HG03432 (cell line): ENCODE data around the gene USP5.
A peak's percentile ranks its signal among the peaks of the same experiment; 100 is the strongest.

Experiments
- ATAC-seq: cut with Tn5 transposase; IDR thresholded peaks from one replicate; pipeline ENCODE4 v1.9.1; 2021; ENCODE audit warnings: mild to moderate bottlenecking, moderate library complexity; ENCODE audit not compliant: unreplicated experiment

USP5 gene

DNA sequence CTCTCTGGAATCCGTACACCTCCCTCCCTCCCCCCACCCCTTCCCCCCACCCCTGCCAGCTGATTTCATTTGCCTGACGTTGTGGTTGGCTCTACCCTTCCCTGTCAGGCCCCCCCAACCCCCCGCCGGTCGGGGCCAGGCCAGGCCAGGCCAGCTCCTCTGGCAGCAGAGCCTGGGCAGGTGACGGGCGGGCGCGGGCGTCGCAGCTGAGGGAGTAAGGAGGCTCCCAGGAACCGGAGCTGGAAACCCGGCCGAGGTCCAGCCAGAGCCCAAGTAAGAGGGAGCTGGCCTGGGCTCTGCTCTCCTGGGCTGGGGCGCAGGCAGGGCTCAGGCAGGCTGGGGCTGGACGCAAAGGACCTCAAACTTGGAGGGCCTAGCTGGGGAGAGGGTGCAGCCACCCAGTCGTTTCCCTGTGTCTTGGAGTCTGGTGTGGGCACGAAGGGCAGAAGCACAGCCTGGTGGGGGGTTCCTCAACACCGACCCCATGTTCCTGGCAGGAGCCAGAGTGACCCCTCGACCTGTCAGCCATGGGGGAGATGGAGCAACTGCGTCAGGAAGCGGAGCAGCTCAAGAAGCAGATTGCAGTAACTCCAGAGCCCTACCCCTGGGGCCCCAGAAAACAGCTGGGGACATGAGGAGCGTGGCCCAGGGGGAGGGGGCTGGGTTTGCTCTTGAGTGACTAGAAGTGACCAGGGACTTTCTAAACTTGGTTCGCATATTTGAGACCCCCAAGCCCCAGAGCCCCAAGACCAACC is 11.0 kb upstream of the USP5 start, which contains the start of gene GNB3:
Gene GNB3 (plus strand): TSS at position 165 of the 755 bp plus-strand sequence. CDS start 363 bp downstream, at position 528.
- no peak for ATAC-seq

DNA sequence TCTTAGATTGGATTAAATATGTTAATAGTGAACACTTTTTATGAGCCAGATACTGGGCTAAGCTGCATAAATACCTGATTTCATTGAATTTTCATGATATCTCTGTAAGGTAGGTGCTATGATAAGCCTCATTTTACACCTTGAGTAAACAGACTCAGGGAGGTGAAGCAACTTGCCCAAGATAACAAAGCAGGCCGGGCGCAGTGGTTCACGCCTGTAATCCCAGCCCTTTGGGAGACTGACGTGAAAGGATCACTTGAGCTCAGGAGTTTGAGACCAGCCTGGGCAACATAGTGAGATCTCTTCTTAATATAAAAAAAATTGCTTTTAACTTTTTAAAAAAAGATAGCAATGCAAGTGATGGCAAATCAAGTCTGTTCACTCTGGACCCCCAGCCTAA is 9.9 kb upstream of the USP5 start:
- ATAC-seq, result no peak

DNA sequence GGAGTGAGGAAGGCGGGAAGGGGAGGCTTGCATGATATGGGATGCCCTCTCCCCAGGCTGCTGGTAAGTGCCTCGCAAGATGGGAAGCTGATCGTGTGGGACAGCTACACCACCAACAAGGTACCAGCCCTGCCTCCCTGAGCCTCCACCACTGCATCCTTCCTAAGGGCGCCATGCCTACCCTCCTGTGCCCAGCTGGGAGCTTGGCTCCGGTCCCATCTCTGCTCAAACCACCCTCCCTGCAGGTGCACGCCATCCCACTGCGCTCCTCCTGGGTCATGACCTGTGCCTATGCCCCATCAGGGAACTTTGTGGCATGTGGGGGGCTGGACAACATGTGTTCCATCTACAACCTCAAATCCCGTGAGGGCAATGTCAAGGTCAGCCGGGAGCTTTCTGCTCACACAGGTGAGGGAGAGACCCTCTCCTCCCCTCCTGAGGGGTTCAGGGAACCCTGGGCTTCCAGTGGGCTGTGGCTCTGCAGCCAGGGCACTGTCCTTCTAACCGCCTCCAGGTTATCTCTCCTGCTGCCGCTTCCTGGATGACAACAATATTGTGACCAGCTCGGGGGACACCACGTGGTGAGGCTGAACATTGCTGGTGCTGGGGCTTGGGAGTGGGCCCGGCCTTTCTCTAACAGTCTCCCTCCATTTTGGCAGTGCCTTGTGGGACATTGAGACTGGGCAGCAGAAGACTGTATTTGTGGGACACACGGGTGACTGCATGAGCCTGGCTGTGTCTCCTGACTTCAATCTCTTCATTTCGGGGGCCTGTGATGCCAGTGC is 8.6 kb upstream of the USP5 start:
- no peak for ATAC-seq

DNA sequence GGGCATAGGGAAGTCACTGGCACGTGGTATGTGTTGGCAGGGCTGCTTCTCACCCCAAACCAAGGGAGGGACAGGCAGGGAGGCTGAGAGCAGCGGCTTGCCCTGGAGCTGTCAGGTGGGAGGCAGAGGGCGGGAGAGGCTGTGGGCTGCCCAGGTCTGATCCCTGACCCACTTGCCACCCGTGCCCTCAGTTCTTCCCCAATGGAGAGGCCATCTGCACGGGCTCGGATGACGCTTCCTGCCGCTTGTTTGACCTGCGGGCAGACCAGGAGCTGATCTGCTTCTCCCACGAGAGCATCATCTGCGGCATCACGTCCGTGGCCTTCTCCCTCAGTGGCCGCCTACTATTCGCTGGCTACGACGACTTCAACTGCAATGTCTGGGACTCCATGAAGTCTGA is 6.6 kb upstream of the USP5 start:
- ATAC-seq, result no peak

DNA sequence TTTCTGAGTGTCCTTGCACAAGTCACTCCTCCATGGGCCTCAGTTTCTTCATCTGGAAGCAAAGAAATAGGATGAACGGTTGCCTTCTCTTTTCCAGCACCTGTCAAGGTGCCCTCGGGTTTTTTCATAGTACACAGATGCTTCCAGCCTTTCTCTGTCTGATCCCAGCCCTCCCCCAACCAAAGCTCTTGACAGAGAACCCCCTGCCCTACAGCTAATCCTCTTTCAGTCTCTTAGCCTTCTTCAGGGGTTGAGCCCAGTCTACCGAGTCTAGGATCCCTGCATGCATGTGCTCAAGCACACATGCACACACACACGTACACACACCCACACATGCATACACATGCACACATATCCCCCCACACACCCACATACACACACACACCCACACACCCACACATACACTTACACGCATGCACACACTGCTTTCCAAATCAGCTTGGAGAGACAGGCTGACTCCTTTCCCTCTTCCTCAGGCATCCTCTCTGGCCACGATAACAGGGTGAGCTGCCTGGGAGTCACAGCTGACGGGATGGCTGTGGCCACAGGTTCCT is 5.6 kb upstream of the USP5 start:
- ATAC-seq, result no peak

DNA sequence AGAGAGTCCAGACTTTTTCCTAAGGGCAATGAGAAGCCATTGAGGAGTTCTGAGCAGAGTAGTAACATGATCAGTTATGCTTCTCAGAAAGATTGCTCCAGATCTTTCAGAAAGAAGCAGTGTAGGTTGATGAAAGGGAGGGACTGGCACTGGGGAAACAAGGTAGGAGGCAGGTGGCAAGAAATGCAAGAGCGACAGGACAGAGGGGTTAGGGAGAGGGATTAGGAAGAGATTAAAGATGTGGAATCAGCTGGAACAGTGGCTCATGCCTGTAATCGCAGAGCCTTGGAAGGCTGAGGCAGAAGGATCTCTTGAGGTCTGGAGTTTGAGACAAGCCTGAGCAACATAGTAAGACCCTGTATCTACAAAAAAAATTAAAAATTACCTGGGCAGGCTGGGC is 4.3 kb upstream of the USP5 start:
- no peak for ATAC-seq

DNA sequence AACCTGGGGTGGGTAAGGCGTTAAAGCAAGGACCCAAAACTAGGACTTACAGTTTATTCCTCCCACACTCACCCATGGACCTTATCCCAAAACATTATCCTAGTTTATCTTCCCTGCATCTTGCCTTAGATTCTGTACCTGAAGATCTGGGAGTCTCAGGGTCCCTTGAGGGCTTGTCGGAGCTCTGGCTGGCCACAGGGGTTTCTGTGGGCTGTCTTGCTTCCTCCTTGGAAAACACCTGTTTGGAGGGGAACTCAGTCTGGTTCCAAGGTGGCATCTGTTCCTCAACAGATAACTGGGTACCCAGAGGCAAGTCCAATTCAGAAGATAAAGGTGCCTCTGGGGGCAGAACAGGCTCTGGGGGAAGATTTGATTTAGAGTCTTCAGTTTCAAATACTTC is 2.5 kb upstream of the USP5 start:
- ATAC-seq, result no peak

DNA sequence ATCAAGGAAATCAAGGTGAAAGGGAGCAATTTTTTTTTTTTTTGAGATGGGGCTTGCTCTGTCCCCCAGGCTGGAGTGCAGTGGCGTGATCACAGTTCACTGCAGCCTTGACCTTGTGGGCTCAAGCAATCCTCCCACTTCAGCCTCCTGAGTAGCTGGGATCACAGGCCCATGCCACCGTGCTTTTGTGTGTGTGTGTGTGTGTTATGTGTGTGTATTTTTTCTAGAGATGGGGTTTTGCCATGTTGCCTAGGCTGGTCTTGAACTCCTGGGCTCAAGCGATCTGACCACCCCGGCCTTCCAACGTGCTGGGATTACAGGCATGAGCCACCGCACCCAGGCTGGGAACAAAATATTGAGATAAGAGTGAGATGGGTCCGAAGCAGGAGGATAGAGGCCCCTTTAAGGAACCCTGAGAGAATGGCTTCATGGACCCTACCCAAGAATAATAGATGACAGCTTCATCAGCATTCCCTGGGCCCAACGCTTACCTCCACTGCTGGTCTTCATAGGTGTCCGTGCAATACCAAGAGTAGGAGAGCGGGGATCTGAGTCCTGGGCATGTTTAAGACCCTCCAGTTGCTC is 1.9 kb upstream of the USP5 start:
- no peak for ATAC-seq

DNA sequence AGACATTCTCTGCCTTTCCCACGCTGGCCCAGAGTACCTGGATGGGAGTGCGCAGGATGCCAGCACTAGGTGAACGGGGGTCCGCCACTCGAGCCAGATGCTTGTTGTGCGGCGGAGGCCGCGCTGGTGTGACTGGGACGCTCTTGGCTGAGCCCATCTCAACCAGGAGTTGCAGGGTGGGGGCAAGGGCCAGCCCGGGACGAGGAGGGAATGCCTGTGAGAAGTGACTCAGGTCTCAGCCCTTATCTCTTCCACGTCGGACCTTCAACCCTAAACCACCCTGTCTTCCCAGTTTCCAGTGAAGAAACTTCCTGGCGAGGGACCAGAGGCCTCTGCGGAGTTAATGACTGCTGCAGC is 1.2 kb upstream of the USP5 start:
- no peak for ATAC-seq

DNA sequence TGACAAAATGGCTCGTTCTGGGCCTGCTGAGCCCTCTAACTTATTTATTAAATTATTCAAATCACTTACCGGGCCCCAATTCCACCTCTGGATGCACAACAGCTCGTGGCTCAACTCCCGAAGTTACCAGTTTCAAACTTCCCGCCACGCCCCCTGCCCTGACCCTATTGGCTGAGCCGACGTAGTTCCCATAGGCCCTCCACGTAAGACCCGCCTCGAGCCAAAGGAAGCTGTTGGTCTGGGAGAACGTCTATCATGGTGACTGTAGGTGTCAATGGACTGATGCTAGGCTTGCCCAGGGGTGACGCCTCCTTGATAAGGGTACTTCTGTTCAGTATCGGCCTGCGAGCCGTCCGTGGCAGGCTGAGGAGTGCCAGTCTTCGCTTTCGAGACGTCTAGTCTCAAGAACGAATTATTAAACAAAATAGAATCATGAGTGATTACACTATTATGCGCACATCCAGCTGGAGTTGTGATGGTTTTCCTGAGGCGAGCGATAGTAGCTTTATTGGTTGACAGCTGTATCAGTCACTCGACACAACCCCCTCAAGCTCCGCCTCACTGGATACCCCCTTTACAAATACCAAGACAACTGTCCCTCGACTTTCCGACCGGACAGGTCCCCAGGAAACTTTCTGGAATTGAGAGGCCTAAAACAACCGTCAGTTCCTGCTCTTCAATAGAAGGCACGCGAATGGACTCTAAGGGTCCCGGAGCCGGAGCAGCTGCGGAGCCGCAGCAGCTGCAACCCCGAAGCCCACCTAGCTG is 613 bp upstream of the USP5 start, which contains the start of gene CDCA3:
Gene CDCA3 (minus strand): TSS at position 134 of the 768 bp plus-strand sequence. CDS start 334 bp downstream, outside the sequence.
- peak; percentile 54 for ATAC-seq

DNA sequence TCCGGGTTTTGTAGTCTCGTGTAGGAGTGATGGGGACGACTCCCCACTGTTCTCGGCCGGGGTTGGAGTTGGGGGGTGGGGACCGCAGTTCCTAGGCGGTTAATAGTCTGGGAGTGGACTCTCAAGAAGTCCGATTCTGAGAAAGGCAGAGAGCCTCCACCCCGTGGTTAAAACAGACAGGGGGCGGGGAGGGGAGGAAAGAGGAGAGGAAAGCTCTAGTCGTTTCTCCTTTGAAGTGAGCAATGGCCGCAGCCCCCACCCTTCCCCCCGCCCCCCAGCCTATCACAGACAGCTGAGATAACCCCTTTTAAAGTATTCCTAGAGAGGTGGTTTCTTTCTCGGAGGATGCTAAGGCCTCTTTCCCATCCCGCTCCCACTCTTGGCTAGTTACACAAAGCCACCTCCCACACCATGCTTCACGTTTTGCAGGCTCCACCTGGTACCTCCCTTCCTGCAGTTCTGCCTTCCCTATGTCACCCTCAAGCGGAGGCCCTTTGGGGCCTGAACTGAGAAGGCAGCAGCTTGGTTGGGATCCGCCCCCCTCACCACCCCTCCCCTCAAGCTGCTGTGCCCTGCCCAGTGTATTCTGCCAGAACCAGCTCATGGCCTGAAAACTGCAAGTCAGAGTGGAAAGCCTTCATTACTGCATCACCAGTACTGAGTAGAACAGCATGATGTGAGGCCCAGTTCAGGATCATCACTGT is 853 bp downstream of the USP5 start:
- no peak for ATAC-seq

DNA sequence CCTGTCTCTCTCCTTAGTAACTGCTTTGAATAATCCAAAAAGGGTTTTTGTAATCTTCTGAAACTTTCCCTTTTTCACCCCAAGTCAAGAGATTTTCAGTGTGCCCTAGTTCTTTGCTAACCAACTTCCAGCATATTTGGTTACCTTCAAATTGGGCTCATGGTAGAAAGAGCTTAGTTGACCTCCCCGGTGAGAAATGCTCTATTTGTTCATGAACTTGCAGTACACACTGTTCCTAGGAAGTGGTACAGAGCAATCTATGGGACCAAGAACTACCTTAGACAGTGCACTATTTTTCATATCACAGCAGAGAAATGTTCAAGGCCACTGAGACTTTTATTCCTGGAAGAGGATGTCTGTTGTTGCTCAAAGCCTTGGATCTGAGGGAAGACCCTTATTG is 1.7 kb downstream of the USP5 start:
- no peak for ATAC-seq

DNA sequence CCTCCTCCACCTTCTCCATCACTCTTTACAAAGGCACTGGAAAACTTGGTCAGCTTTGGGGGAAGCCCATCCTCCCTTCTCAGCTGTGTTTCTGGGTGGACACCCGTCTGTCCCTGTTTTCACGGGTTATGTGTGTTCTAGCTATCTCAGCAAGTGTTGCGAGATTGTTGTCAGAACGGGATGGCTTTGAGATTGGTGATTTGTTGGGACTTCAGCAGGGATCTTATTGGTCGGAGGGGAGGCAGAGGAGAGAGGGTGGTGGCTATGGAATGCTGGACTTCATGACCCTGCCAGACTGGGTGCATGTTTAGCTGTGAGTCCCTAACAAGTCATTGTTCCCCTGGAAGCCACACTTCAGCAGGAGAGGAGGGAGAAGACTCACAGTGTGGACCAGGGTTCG is 2.1 kb downstream of the USP5 start:
- no peak for ATAC-seq

DNA sequence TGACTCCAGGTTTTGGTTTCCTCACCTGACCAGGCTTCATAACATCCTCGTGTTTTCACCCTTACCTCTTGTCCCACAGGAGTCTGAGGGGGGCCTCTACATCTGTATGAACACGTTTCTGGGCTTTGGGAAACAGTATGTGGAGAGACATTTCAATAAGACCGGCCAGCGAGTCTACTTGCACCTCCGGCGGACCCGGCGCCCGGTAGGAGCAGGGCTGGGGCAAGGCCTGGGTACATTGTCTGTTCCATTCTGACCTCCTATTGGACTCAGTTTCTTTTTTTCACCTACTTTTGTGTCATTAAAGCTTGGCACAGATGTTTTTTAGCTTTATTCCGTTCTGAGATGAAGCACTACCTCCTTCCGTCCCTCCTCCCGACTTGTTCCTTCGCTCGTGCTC is 3.4 kb downstream of the USP5 start:
- no peak for ATAC-seq

DNA sequence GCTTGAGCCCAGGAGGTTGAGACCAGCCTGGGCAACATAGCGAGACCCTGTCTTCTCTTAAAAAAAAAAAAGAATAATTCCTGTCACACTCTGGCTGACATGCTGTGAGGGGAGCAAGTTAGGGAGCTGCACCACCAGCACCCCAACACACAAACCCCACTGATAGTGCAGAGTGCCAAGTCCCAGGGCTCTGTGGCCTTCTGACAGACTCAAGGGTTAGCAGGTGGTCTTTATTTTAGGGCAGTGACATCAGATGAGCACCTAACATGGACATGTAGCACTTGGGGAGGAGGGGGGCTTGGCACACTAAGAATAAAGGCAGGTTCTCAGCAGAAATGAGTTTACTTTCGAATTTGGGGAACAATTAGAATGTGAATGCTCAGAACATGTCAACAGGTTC is 6.8 kb downstream of the USP5 start:
- ATAC-seq, result no peak

DNA sequence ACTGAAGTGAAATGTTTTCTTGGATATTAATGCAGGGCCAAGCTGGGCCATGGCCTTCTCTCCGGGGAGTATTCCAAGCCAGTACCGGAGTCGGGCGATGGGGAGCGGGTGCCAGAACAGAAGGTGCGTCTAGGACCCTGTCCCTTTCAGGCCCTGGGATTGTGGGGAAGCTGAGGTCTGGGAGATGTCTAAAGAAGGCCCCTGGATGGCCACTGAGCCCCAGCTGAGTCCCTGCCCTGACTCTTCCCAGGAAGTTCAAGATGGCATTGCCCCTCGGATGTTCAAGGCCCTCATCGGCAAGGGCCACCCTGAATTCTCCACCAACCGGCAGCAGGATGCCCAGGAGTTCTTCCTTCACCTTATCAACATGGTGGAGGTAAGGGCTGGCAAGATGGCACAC is 8.2 kb downstream of the USP5 start:
- ATAC-seq, result no peak

DNA sequence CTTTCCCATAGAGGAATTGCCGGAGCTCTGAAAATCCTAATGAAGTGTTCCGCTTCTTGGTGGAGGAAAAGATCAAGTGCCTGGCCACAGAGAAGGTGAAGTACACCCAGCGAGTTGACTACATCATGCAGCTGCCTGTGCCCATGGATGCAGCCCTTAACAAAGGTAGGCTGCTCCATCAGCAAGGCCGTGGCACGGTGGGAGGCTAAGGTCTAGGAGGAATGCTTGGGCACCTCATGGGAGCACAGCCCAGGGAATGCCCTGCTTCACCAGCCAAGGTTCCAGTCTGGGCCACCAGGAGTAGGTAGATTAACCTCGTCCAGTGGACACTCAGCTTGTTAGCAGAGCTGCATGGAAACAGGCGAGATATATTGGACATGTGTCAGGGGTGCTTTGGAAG is 9.0 kb downstream of the USP5 start:
- no peak for ATAC-seq

DNA sequence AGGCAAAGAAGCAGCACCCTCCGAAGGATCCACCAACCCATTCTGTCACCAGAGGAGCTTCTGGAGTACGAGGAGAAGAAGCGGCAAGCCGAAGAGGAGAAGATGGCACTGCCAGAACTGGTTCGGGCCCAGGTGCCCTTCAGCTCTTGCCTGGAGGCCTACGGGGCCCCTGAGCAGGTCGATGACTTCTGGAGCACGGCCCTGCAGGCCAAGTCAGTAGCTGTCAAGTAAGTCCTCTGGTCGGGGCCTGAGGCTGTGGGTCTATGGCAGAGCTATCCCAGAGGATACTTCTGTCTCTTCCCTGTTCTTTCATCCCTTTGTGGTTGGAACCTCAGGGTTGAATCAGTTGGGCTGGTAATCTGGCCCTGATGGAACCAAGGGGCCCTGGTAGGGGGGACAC is 9.4 kb downstream of the USP5 start:
- no peak for ATAC-seq

DNA sequence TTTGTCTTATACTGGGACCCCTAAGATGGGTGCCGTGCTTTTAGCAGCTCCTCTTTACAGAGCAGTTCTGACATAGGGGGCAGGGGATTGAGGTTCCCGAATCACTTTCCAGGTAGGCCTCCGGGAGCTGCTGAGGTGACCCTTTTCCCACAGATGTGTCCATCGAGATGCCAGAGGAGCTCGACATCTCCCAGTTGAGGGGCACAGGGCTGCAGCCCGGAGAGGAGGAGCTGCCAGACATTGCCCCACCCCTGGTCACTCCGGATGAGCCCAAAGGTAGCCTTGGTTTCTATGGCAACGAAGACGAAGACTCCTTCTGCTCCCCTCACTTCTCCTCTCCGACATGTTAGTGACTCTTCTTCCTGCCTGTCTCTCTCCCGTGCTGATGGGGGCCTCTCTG is 11.1 kb downstream of the USP5 start:
- no peak for ATAC-seq

DNA sequence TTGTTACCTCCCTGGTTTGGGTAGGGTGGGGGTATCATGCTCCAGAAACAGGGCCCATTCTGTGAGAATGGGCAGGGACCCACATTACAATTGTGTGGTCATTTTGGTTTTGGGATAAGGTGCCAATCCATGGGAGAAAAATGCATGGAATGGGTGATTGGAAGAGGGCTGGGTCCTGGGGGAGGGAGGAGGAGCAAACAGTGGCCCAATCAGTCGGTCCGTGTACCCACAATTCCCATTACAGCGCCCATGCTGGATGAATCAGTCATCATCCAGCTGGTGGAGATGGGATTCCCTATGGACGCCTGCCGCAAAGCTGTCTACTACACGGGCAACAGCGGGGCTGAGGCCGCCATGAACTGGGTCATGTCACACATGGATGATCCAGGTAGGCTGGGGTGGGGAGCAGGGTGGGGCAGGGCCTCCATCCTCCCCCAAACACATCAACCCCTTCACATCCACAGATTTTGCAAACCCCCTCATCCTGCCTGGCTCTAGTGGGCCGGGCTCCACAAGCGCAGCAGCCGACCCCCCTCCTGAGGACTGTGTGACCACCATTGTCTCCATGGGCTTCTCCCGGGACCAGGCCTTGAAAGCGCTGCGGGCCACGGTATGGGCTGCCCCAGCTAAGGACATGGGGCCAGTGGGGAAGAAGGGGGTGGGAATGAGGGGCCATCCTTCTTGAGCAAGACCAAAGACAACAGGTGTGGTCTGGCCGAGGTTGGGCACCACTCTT is 11.8 kb downstream of the USP5 start:
- no peak for ATAC-seq
